ENCODE data around the gene INSL3.

DNA sequence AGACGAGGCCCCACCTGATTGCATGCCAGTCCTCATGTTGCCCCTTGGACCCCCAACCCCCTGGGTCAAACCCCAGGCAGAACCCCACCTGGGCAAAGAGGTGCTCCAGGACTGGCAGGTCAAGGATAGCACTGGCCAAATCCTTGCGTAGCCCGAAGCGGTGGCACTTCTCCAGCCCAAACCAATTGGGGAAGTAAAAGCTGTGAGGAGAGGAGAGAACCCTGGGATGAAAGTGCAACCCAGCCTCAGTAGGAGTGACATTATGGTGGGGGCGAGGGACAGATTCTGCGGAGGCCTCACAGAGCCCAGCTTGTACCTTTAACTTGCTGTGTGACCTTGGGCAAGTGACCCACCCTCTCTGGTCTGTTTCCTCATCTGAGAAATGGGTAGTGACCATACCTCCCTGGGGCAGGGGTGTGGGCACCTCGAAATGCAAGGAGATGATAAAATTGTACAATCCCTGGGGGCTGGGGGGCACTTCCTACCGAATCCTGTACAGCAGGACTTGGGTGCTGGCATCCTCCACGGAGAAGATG is 22.0 kb upstream of the INSL3 start:
- TF ChIP-seq, protein P1, sequence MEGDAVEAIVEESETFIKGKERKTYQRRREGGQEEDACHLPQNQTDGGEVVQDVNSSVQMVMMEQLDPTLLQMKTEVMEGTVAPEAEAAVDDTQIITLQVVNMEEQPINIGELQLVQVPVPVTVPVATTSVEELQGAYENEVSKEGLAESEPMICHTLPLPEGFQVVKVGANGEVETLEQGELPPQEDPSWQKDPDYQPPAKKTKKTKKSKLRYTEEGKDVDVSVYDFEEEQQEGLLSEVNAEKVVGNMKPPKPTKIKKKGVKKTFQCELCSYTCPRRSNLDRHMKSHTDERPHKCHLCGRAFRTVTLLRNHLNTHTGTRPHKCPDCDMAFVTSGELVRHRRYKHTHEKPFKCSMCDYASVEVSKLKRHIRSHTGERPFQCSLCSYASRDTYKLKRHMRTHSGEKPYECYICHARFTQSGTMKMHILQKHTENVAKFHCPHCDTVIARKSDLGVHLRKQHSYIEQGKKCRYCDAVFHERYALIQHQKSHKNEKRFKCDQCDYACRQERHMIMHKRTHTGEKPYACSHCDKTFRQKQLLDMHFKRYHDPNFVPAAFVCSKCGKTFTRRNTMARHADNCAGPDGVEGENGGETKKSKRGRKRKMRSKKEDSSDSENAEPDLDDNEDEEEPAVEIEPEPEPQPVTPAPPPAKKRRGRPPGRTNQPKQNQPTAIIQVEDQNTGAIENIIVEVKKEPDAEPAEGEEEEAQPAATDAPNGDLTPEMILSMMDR (IDR thresholded peaks at IDR 0.05): no peak
- TF ChIP-seq EZH2phosphoT487 (IDR thresholded peaks at IDR 0.05): no peak

Data from neural progenitor cell (in vitro differentiated cells).